Measurements from ENCODE around the gene PACSIN2.
A peak's percentile ranks its signal among the peaks of the same experiment; 100 is the strongest.

Gene PACSIN2

DNA sequence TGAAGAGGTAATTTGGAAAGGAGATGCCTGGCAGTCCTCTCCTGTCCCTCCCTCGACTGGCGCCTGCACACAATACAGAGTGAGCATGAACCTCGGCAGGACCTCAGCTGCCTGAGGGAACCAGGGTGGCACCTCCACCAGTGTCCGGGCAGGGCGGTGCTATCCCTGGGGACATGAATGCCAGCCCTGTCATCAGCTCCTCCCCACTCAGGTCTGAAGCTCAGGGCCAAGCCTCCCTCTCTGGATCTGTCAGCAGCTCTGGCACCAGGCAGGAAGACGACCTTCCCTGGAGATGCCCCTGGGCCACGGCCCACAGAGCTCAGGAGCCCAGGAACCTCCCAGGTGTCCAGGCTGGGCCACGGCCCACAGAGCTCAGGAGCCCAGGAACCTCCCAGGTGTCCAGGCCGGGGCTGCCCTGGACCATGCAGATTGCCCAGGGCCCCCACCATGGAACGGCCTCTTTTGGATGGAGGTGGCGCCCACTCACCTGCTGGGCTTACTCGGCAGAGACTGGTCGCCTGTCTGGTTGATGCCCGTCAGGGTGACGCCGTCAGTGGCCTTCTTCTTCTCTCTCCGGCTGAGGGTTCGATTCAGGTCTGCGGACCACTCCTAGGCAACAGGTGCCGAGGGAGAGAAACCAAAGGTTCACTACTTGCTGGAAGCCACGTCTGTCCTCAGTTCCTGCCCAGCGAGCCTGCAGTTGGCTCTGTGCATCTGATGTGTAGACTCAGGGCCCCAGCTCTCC, 136.2 kb downstream of the PACSIN2 start:
- no peak for DNase-seq

DNA sequence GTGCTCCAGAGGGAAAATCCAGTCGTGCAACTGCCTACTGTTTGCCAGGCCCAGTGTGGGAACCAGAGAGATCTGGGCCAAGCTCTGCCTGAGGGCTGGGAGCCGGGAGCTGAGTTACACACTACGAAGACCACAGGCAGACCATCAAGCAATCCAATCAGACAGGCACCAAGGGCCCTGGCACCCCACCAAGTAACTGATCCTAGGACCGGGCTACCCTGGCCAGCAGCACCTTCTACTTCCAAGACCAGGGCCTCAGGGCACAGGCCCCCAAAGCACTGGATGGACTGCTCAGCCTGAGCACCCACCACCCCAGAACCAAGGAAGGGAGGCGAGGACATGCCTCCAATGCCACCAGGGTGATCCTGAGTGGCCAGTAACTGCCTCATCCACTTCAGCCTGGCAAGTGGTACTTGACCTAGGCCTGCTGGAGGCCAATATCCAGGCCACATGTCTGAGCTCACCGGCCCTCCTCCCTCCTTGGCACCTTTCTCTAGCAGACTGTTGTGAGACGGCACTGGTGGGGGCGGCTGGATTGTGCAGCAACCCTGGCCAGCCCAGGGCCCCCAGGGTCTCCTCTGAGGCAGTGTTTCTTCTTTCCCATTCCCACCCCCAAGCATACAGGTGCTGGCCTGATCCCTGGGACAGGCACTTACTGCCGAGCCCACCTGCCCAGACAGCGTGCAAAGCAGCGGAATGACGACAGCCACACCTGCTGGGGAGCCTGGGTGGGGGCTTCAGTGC, 137.2 kb downstream of the PACSIN2 start:
- no peak for DNase-seq

DNA sequence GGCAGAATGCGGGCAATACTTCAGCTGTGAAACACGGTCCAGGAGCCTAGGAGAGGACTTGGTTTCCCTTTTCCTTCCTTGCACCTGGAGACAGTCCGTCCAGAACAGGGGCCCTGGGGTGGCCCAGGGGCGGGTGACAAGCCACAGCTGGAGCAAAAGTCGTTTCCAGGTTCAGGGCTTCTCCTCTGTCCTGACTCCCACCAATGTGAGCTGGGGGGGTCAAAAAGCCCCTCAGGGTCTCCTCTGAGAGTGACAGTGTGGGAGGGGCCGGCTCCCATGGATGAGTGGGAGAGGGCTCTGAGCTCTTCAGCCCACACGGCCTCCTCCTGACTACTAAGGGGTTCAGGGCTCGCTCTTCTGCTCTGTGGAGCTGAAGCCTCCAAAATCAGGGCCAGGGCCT, 137.8 kb downstream of the PACSIN2 start:
- no peak for DNase-seq

DNA sequence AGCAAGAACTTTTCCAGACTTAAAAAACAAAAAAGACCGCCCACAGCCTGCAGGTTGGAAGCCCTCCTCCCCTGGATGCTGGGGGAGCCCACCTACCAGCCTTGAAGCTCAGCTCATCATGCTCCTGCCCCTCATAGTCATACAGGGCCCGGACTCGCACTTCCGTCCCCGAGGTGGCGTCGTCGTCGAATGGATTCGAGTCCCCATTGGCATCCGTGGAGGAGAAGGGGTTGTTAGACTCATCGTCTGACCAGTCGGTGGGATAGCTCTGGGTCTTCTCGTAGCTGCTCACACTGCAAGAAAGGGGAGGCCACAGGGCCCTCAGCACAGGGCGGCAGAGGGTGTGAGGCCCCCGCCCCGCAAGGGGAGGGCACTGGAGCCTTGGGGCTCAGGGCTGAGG, 138.9 kb downstream of the PACSIN2 start:
- DNase-seq = no peak

DNA sequence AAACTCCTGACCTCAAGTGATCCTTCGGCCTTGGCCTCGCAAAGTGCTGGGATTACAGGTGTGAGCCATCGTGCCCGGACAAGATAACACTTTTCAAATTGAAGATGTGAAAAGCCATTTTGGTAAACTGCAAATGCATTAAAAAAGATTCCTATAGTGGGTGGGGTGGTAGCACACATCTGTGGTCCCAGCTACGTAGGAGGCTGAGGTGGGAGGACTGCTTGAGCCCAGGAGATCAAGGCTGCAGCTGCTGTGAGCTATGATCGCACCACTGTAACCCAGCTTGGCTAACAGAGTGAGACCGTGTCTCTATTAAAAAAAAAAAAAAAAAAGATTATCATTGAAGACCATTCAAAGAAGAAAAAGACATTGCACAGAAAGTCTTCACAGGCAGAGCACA, 140.9 kb downstream of the PACSIN2 start:
- no peak for DNase-seq

DNA sequence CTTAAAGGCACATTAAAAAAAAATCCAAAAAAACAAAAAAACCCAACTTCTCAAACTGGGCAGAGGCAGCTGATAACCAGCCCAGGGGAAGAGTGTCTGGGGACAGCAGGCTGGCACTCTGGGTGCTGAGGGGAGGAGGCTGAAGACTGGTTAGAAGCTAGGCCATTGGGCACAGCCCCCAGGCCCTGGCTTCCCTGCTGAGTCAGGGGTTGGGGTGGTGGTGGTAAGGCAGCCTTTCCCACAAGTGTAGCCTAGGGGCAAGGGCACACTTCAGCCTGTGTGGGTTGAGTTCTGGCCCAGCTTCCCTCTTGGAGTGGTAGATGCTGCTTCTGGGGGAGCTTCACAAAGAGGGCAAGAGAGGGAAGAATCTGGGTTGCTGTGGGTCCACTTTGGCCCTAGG, 141.6 kb downstream of the PACSIN2 start:
- no peak for DNase-seq

DNA sequence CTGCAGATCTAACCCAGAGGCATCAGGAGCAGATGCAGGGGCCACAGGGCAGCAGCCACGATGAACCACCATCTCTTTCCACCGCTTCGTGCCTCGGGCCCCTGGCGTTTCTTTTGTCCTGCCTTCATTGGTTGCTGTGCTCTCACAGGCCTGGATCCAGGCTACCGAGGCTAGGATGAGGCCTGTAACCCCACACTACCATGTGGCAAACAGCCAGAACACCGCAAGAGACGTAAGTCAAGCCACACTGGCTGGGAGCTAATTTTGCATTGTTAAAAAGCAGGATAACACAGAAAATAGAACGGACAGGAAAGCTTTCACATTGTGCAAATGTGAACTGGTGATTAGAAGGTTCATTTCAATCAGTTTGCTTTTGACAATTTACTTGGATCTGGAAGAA, 142.1 kb downstream of the PACSIN2 start:
- DNase-seq = no peak

DNA sequence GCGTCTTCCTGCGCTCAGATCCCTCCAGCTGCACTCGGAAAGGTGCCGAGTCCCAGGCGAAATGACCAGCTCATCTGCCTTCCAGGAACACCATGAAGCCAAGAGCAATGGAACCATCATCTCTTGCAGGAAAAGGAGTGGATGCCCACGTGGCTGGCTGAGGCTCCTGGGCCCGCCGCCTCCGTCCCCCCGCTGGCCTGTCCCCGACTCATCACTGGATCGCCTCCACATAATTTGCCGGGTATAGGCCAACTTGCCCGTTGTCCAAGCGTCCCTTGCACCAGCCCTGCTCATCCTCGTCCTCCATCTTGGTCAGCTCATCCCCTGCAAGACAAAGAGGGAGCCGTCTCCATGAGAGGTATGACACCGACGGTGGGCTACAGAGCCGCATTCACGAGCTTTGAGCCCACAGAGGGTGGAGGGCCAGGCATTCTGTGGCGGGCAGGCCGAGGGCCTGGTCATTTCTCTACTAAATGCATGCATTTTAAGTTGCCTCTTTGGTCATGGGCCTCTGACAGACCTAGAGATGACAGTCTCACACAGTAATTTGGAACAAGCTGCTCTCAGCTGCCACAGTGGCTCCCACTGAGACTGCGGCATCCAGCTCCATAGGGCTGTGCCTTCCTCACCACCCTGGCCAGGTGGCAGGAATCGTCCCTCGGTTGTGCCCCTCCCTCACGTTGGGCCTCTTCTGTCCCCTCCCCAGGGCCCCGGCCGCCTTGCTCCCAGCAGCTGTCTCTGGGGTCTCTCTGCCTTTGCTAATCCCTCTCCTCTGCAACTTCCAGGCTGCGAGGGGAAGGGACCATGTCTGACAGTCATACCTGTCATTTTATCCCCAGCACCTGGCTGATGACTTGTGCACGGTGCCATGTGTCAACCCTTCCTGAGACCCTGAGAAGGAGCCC, 143.6 kb downstream of the PACSIN2 start:
- DNase-seq = no peak

DNA sequence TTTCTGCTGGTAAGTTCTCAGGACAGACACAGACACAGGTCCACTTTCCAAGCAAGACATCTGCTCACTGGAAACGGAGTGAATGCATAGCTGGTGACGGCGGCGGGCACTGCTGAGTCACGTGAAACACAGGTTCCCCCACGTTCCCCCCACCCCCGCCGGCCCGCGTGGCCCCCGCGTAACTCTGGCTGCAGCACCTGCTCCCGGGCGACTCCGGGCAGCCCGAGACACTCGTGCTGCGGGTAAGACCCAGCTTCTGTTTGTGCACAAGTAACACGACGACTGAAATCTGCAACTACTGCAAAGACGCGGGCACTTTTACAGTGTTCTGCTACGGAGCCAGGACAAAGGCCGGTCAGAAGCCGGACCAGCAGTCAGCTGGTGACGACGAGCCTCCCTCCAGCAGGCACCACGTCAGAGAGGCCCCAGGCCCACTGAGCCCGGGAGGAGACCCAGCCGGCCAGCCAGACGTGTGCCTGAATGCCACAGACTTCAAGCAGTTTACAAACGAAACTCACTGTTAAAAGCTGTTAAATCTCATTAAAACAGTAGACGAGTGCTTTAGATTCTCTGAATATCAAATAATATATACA, 145.0 kb downstream of the PACSIN2 start:
- peak; percentile 38 for DNase-seq

DNA sequence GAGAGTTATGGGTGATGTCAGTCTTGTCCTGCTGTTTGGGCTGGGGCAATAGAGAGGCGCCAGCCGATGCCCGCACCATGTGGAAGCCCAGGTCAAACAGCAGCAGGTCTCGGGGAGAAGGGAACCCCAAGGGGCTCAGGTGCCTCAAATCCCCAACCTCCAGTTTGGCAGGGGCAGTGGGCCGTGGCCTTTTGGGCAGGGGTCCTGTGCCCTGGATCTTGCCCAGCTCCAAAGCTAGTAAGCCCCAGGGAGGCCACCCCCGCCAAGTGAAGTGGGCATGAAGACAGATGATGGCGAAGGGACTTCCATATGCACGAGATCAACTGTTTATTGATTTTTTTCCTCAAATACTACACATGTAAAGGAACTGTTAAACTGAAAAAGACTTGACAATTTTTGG, 145.5 kb downstream of the PACSIN2 start:
- DNase-seq = no peak

DNA sequence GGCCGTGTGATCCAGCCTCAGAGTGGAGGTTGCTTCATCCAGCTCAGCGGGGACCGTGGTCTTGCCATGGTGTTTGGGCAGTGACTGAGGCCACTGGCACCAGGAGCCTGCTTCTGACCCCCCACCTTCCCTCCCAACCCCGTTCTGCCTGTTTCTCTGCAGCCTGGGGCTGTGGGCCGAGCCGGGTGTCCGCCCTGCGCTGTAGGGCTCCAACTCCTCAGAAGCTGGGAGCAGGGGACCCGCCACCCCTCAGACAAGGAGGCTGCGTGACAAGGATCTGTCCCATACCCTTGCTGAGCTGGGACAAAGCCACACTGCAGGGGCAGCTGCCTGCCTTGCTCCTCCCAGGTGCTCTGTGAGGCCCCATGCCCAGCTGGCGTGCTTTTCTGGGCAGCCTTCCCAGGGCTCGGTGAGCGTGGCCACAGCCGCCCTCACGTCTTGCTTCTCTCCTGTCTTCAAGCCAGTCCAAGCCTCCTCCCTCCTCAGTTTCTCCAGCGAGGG, 146.1 kb downstream of the PACSIN2 start:
- peak; percentile 71 for DNase-seq

DNA sequence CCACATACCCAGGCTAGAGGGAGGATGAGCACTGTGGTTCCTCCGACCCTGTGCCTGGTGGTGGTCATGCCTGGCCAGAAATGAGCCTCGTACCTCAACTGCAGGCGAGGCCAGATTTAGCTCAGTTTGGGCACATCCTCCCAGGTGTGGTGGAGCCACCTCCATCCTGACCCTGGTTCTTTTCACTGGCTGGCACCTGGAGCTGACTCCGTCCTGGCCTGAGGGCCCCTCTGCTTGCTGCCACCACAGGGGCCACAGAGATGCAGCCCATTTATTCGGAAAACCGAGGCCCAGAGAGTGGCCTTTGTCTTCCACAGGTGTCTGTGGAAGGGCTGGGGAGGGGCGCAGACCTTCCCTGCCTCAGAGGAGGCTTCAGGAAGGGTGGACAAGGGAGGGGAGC, 148.8 kb downstream of the PACSIN2 start:
- DNase-seq = no peak

DNA sequence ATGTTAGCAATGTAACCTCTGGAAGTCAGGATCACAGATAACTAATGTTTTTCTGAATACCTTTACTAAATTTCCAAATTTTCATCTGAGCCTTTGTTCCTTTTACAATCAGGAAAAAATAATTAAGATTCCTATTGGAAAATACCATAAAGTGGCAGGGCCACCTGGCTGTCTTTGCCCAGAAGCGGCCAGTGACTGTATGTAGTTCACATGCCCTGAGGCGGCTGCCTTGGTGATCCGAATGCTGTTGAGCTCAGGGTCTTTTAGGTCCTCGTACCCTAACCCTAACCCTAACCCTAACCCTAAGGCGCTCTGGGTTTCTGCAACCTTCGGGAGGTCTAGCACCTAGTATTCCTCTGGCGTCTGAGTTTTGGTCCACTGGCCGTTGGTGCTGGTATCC, 149.4 kb downstream of the PACSIN2 start:
- DNase-seq = no peak

DNA sequence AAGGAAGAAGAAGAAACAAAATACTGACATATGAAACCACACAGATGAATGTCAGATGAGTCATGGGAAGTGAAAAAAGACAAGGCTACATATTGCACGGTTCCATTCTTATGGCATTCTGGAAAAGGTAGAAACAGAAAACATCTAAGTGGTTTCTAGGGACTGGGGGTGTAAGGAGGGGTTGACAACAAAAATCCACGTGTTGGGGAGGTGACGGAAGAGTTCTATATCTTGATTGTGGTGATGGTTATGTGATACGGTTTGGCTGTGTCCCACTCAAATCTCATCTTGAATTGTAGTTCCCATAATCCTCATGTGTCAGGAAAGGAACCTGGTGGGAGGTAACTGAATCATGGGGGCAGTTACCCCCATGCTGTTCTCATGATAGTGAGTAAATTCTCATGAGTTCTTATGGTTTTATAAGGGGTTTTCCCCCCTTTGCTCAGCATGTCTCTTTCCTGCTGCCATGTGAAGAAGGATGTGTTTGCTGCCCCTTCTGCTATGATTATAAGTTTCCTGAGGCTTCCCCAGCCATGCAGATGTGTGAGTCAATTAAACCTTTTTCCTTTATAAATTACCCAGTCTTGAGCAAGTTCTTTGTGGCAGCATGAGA, 151.5 kb downstream of the PACSIN2 start:
- DNase-seq = no peak

DNA sequence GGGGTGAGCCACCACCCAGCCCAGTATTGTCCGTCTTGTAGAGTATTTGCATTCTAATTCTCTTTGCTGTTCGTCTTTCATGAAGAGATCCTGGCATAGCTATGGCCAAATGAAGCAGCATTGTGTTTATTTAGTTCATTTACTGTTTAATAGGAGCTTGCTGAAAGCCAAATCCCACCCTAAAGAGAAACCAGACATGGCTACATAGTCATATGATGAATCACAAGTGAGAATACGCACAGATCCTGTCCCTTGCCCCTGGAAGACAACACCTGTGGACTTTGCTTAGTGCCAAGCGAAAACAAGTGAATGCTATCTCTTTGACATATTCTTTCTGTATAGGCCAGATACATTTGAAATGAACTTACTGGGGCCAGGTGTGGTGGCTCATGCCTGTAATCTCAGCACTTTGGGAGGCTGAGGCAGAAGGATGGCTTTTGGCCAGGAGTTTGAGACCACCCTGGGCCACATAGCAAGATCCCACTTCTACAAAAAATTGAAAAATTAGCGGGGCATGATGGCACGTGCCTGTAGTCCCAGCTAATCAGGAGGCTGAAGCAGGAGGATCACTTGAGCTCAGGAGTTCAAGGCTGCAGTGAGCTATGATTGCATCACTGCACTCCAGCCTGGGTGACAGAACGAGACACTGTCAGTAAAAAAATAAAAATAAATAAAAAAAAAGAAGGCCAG, 152.8 kb downstream of the PACSIN2 start:
- no peak for DNase-seq

DNA sequence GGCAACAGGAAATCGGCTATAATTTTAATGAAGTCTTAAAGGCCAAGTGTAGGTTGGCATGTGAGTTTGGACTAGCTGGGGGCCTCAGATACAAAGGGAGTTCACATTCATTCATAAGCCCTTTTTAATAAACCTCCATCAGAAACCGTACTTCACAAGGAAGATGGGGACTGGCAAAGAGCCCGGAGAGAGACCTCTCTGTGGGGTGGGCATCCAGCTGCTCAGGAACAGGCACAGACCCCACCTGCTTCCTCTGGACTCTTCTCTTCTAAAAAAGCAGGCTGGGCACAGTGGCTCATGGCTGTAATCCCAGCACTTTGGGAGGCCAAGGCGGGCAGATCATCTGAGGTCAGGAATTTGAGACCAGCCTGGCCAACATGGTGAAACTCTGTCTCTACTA, 154.0 kb downstream of the PACSIN2 start:
- DNase-seq = peak; percentile 12

DNA sequence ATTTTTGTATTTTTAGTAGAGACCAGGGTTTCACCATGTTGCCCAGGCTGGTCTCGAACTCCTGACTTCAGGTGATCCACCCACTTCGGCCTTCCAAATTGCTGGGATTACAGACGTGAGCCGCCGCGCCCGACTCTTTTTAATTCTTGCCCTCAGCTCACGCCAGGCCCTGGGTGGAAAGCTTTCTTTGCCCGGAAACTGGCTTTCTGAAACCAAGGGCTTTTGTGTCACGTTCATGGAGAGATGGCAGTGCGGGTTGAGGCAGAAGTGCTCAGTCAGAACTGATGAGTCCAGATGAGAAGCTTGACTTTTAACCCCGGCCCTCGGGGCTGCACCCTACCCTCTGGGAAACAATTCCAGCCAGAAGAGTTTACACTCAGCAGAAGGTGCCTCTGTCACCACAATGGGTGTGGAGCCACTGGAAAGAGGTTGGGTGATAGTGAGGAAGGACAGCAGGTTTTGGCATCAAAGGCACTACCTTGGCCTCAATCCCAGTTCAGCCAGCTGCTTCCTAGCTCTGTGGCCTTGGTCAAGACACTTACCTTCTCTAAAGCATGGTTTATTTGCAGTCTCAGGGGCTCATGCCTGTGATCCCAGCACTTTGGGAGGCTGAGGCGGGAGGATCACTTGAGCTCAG, 157.0 kb downstream of the PACSIN2 start:
- DNase-seq = no peak

DNA sequence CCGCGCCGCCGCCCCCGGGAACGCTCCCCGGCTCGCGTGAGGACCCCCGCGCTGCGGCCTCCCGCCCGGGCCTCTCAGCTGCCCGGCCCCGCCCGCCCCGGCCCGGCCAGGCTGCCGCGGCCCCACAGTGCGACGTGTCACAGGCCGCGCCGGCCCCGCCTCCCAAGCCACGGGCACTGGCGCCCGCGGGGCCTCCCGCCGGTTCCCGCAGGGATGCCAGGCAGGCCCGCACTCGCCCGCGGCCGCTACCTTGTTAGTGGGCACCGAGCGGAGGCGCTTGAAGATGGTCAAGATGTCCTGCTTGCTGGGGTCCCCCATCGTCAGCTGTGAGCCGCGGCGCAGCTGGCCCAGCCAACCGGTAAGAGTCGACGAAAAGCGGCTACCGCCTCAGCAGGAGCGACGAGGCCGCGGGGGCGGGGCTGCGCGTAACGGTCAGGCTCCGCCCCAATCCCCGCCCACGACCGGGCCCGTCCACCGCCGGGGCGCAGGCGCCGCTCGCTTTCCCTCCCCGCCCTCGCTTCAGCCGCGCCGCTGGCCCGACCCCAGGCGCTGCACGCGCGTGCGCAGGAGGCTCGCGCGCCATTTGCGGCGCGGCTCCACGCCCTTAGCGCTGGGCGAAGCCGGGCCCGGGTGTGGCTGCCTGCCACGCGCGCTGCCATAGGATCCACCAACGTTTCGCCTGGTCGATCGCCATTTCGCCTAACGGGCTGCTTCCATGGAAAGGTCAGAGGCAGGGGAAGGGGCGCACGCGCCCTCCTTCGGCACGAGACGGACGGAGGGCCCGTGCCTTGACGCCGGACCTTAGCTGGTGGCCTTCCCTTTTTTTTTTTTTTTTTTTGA, 157.9 kb downstream of the PACSIN2 start, which contains the start of gene ARFGAP3:
Gene ARFGAP3, minus strand, starts transcription at position 409 of the 840 bp plus-strand sequence. Its CDS starts 91 bp downstream, at position 318.
- DNase-seq = peak; percentile 67

DNA sequence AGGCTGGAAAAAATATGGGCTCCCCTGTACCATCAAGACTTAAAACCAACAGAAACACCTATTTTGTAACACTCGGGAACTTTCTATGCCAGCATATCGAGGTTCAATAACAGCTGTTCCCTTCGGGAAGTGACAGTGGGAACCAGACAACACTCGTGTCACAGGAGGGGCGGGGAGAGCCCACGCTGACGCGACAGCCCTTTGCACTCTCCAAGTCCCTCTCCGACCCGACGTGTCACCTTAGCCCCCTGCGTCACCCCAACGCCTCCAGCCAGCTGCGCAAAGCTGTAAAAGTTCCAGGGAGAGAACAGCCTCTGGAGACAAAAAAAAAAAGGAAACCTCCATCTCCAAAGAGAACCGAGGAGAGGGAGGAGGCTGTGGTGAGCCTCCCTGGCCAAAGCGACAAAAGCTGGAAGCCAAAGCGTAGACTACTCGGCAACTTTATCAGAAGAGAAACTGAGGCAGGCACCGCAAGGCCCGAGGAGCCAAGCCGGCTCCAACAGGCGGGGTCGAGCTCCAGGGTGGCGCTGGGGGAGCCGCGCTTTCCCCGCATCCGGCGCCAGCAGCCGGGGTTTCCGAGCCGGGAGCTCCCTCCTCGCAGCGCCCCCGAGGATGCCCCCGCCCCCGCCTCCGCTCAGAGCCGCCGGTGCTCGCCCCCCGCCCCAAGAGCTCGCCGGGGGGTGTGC, 158.6 kb downstream of the PACSIN2 start:
- no peak for DNase-seq

DNA sequence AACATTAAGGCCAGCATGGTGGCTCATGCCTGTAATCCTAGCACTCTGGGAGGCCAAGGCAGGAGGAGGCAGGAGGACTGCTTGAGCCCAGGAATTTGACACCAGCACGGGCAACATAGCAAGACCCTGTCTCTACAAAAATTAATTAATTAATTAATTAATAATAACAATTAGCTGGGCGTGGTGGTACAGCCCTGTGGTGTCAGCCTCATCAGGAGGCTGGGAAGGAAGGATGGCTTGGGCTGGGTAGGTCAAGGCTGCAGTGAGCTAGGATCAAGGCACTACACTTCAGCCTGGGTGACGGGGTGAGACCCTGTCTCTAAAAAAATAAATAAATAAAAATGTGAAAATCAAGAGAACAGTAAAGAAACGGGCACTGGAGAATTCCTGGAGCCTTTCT, 159.2 kb downstream of the PACSIN2 start:
- no peak for DNase-seq
